ENCODE measurements around the gene OPRD1.

The OPRD1 gene

GRCh38 chr1:28803662-28804061 is 8.3 kb upstream of the OPRD1 start:
- no peak for DNase-seq (ENCODE audit: low spot score)
- Histone ChIP-seq H3K27ac (no peak overlapping the region), H3K4me3 (no peak overlapping the region)
- no peak for TF ChIP-seq CTCF (IDR thresholded peaks at IDR 0.05)

DNA sequence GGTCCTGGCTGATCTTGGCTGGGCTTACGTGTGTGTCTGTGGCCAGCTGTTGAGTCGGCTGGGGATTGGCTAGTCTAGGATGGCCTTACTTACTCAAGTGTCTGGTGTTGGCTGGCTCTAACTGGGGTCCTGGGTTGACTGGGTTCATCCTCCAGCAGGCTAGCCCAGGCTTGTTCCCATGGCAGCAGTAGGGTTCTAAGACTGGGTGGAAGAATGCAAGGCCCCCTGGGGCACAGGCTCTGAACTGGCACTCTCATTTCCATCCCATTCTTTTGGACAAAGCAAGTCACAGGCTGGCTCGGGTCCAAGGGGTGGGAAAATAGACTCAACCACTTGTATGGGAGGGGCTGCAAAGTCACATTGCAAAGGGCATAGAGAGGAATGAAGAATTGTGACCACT is 7.9 kb upstream of the OPRD1 start:
- TF ChIP-seq CTCF (IDR thresholded peaks at IDR 0.05), result no peak
- Histone ChIP-seq H3K4me3 (no peak overlapping the region), H3K27ac (no peak overlapping the region)
- no peak for DNase-seq (ENCODE audit: low spot score)

GRCh38 chr1:28807046-28807445 is 4.9 kb upstream of the OPRD1 start:
- Histone ChIP-seq H3K27ac (no peak overlapping the region), H3K4me3 (no peak overlapping the region)
- DNase-seq (ENCODE audit: low spot score), result no peak
- no peak for TF ChIP-seq CTCF (IDR thresholded peaks at IDR 0.05)

- DNase-seq (ENCODE audit: low spot score), result no peak
- no peak for TF ChIP-seq CTCF (IDR thresholded peaks at IDR 0.05)
- Histone ChIP-seq H3K27ac (no peak overlapping the region), H3K4me3 (no peak overlapping the region)
These were observed 4.0 kb upstream of the OPRD1 start for GRCh38 chr1:28807986-28808385.

DNA sequence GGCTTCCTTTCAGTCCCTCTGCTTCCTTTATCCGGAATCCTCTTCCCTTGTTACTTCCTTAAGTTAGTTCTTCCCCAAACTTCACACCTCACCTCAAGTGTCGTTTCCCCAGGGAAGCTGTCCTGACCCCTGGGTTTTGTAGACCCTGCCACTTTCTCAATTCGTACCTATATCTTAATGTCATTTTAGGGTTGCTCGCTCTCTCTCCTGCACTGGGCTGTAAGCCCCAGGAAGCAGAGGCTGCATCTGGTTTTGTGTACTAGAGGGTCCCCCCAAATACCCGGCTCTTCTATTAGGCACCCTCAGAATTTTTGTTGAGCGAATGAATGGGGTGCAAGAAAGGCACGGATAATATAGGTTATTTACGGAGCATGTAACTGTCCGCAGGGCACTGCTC is 603 bp upstream of the OPRD1 start:
- no peak for TF ChIP-seq CTCF (IDR thresholded peaks at IDR 0.05)
- Histone ChIP-seq H3K27ac (no peak overlapping the region), H3K4me3 (no peak overlapping the region)
- DNase-seq (ENCODE audit: low spot score), result no peak

- TF ChIP-seq CTCF (IDR thresholded peaks at IDR 0.05), result no peak
- DNase-seq (ENCODE audit: low spot score), result no peak
- no peak overlapping the region for H3K4me3 ChIP-seq
- H3K27ac ChIP-seq, result no peak overlapping the region
These were observed 899 bp downstream of the OPRD1 start for GRCh38 chr1:28812669-28813468.

DNA sequence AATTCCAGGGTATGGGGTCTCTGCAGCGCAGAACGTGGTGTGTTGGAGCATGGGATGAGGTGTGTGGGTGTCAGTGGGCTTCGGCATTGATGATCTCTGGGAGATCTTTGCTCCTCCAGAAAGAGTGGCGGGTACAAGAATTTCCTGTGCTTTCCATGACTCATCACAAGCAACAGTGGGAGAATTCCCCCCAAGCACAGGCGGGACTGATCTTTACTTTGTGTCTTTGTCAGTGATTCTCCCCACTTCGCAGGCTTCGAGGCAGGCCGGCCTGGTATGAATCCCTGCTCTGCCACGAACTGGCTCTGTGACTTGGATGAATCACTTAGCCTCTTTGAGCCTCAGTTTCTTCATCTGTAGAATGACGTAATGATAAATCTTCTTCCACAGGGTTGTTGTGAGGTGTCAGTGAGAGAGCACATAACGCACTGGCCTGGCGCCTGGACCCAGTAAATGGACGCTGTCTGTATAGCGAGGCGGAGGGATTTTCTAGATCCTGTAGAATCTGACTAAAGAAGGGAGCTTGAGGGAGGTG is 2.0 kb downstream of the OPRD1 start:
- Histone ChIP-seq H3K4me3 (no peak overlapping the region), H3K27ac (no peak overlapping the region)
- DNase-seq (ENCODE audit: low spot score), result no peak
- TF ChIP-seq CTCF (IDR thresholded peaks at IDR 0.05), result no peak
